EL (cell line): ENCODE results near the gene ZNF829.

ENCODE experiments used
- DNase-seq: peaks from one replicate; pipeline ENCODE4 v3.0.0-alpha.2; 2016

Gene ZNF829

GRCh38 chr19:36915992-36916830 lies at the start of gene ZNF829, which contains the start of gene ZNF568:
Gene ZNF829, minus strand, starts transcription at chr19:36916291. Its CDS starts 1,124 bp downstream, at chr19:36915167.
Gene ZNF568, plus strand, starts transcription at chr19:36916332. Its CDS starts 6,439 bp downstream, at chr19:36922771.
- DNase-seq = peak; percentile 91

DNA sequence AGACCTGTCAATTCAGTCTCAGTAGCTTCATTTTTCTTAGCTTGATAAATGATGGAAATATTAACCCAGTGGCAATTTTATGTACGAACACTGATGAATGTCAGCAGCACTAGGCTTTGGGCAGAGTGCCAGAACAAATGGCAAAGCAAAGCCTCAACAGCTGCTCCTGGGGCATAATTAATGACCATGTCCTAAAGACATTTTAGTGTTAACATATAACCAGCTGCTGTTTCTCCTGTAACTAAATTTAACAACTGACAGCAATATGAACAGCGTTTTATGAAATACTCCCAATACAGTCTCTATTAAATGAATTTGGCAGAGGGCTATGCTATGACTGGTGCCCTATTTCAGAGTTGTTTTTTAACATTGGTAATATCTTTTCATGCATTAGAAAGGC lies 47.2 kb upstream of the ZNF829 start:
- DNase-seq = no peak

DNA sequence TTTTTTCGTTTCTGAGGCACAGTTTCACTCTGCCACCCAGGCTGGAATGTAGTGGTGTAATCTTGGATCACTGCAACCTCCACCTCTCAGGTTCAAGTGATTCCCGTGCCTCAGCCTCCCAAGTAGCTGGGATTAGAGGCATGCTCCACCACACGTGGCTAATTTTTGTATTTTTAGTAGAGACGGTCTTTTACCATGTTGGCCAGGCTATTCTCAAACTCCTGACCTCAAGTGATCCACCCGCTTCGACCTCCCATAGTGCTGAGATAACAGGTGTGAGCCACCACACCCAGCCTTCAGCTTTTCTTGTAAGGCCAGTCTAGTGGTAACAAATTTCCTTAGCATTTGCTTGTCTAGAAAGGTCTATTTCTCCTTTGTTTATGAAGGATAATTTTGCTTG lies 46.3 kb upstream of the ZNF829 start:
- DNase-seq = no peak

- no peak for DNase-seq
Observed at GRCh38 chr19:36950335-36951119, 34.4 kb upstream of the ZNF829 start.

DNA sequence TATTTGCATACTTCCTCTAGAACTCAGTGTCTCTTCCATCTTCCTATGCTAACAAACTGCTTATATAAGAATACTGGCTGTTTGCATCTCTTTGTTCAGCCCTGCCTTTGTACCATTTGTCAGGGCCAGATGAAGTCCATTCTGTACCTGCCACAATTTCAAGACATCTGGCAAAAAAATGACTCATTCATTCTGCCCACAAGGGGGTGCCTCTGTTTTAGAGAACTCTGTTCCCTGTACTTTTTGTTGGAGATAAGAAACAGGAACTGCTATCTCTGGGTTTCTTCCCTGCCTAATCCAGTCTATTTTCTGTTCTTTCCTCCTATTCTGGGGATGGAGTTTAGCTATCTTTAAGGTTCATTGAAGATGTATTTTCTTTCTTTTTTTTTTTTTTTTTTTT lies 23.1 kb upstream of the ZNF829 start:
- DNase-seq = no peak

DNA sequence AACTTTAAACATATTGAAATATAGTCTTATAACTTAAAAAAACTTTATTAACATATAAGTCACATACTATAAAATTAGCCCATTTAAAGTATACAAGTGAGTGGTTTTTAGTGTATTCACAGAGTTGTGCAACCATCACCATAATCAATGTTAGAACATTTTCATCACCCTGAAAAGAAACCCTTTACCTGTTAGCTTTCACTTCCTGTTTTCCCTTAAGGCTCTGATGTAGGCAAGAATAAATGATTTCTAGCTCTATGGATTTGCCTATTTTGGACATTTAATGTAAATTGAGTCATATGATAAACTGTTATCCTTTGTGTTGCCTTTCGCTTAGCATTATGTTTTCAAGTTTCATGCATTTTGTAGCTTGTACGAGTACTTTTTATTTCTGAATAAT lies 15.6 kb upstream of the ZNF829 start:
- DNase-seq = no peak

DNA sequence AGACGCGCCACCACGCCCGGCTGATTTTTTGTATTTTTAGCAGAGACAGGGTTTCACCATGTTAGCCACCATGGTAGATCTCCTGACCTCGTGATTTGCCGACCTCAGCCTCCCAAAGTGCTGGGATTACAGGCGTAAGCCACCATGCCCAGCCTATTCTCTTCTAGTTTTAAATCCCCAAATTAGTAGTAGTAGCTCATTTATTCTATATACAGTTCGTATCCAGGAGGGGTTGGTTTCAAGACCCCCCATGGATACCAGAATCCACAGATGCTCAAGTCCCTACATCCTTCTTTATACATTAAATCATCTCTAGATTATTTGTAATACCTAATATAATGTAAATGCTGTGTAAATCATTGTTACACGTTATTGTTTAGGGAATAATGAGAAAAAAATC lies 2.0 kb upstream of the ZNF829 start:
- DNase-seq = no peak

GRCh38 chr19:36916991-36917390 lies 900 bp upstream of the ZNF829 start:
- DNase-seq = peak; percentile 26

- DNase-seq = no peak
Observed at GRCh38 chr19:36898422-36898821, 17.7 kb downstream of the ZNF829 start.

- DNase-seq = no peak
Observed at GRCh38 chr19:36894849-36895383, 21.2 kb downstream of the ZNF829 start.

DNA sequence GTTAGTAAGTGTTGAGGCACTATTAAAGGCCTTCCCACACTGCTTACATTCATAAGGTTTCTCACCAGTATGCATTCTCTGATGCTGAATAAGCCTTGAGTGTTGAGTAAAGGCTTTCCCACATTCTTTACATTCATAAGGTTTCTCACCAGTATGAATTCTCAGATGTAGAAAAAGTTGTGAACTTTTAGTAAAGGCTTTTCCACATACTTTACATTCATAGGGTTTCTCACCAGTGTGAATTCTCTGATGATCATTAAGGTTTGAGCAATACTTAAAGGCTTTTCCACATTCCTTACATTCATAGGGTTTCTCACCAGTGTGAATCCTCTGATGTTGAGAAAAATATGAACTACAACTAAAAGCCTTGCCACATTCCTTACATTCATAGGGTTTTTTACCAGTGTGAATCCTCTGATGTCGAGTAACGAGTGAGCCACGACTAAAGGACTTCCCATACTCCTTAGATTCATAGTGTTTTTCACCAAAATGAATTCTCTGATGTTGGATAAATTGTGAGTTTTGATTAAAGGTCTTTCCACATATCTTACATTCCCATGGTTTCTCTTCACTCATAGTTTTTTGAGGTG lies 24.2 kb downstream of the ZNF829 start:
- DNase-seq = no peak

DNA sequence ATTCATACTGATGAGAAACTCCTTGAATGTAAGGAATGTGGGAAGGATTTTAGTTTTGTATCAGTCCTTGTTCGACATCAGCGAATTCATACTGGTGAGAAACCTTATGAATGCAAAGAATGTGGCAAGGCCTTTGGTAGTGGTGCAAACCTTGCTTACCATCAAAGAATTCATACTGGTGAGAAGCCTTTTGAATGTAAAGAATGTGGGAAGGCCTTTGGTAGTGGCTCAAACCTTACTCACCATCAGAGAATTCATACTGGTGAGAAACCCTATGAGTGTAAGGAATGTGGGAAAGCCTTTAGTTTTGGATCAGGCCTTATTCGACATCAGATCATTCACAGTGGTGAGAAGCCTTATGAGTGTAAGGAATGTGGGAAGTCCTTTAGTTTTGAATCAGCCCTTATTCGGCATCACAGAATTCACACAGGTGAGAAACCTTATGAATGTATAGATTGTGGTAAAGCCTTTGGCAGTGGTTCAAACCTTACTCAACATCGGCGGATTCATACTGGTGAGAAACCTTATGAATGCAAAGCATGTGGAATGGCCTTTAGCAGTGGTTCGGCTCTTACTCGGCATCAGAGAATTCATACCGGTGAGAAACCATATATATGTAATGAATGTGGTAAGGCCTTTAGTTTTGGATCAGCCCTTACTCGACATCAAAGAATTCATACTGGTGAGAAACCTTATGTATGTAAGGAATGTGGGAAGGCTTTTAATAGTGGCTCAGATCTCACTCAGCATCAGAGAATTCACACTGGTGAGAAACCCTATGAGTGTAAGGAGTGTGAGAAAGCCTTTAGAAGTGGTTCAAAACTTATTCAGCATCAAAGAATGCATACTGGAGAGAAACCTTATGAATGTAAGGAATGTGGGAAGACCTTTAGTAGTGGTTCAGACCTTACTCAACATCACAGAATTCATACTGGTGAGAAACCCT lies 38.8 kb downstream of the ZNF829 start:
- peak; percentile 1 for DNase-seq

GRCh38 chr19:36851898-36852297 lies 64.2 kb downstream of the ZNF829 start:
- no peak for DNase-seq

DNA sequence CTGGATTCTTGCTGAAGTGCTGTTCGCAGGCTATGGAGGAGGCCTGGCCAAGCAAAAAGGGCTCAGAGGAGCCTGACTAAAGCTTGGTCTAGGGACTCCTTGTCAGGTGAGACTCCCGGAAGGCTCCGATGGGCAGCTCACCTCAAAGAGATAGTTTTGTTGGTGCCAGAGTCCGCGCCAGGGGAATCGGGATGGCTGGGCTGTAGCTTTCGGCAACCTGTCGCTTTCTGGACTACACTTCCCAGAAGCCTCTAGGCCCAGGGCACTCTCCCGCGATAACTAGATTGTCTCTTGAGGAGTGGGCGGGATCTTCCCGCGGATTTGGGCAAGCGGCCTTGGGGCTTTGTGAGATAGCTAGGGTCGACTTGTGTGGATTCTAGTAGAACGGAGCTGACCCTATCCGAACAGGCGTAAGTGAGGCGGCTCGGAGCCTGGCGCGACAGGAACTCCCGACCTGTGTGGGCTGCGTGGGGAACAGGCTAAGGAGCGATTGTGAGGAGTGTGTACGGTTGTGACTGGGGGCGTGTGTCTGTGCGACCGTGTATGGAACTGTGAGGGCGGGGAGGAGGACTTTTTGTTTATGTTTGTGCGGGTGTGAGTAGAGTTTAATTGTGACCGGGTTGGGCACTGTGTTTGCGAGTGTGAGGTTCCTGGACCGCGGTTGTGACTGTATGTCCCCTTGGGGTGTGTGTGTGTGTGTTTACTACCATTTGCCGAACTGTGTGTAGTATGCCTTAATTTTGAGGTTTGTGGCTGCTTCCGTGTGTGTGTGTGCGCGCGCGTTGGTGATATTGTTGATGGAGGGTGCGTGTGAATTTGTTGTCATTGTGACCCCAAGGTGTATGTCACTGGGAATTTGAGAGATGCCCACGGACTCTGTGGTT lies 65.3 kb downstream of the ZNF829 start, which contains the start of gene ZNF345:
TSS of gene ZNF345 (plus strand) at position 318 of the 884 bp plus-strand sequence. CDS start 25,955 bp downstream, outside the sequence.
- DNase-seq = peak; percentile 94

GRCh38 chr19:36849701-36850558 lies 66.2 kb downstream of the ZNF829 start:
- peak; percentile 93 for DNase-seq

DNA sequence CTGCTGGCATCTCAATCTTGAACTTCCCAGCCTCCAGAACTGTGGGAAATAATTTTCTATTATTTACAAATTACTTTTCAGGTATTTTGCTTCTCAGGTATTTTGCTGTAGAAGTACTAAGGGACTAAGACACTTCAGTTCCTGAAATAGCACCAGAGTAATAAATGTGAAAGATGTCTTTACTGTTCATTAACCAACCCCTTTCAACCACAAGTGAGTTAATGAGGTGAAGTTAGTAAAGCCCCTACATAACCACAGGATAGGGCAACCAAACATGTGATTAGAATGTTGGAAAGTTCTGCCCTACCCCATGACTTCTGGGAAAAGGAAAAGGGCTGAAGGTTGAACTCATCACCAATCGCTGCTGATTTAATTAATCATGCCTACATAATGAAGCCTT lies 68.1 kb downstream of the ZNF829 start:
- DNase-seq = no peak

GRCh38 chr19:36838784-36839324 lies 77.2 kb downstream of the ZNF829 start:
- DNase-seq = no peak
